Measurements from ENCODE around the gene TRAPPC1. TPM values are rescaled to one million over a fixed set of nuclear protein-coding genes. Genes with fewer than 3 reads are reported as not detected.

The TRAPPC1 gene
- total RNA-seq, 1 experiment from 2014 or later = 132 TPM

DNA sequence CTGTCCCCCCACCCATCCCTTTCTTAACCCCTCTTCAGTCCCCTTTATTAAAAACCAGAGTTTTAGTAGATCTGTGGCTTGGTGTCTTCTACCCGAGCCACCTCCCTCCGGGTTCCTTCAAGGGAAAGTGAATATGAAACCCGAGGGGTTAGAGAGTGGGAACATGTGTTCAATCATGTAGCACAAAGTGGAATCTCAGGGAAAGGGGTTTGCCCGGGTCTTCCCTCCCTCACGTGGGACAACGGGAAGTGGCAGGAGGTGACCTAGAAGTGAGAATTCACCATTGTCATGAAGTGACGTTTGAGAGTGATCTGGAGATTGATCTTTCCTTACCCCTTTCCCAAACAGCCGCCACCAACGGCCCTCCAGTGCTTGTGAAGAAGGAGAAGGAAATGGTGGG lies 20.6 kb downstream of the TRAPPC1 start:
- Histone ChIP-seq H2BK120ac (ENCODE audit: low read depth, low read length, poor library complexity, severe bottlenecking) (no peak overlapping the region), H2AK5ac (ENCODE audit: insufficient read length, low read length) (no peak overlapping the region), H3K4me1 (ENCODE audit: insufficient read depth, low read length) (no peaks in the 10 kb centered on the region), H3T11ph (ENCODE audit: low read length) (no peak overlapping the region), H2BK20ac (ENCODE audit: low read depth, low read length, poor library complexity, severe bottlenecking) (no peak overlapping the region), H3K23me2 (ENCODE audit: insufficient read length, low read depth, low read length, poor library complexity, severe bottlenecking) (peaks cover 8% of the 10 kb centered on the region), H3K4me2 (ENCODE audit: insufficient read depth, insufficient read length, low read length) (no peak overlapping the region), H2AFZ (ENCODE audit: low read length) (no peak overlapping the region), H3K18ac (ENCODE audit: insufficient read length, low read depth, low read length) (no peak overlapping the region), H4K5ac (ENCODE audit: insufficient read length, low read depth, low read length) (no peak overlapping the region), H3K79me2 (ENCODE audit: insufficient read depth, low read length) (no peaks in the 10 kb centered on the region), H4K20me1 (ENCODE audit: control insufficient read depth, insufficient read depth, insufficient read length) (no peaks in the 10 kb centered on the region), H2BK12ac (ENCODE audit: insufficient read length, low read depth, low read length) (no peak overlapping the region), H4K8ac (replicated peaks; ENCODE audit: insufficient read length, low read depth, low read length) (no peak overlapping the region), H2BK5ac (ENCODE audit: insufficient read length, low read length) (no peak overlapping the region), H3K14ac (ENCODE audit: insufficient read depth, low read length) (no peak overlapping the region), H3K56ac (ENCODE audit: insufficient read length, low read depth, low read length) (no peak overlapping the region), H3K23ac (ENCODE audit: insufficient read length, low read depth, low read length) (no peak overlapping the region), H2BK15ac (ENCODE audit: low read depth, low read length) (no peak overlapping the region), H3K4ac (ENCODE audit: low read depth, low read length) (no peak overlapping the region), H3K79me1 (ENCODE audit: insufficient read depth, low read depth, low read length, poor library complexity, severe bottlenecking) (no peaks in the 10 kb centered on the region), H4K91ac (ENCODE audit: insufficient read length, low read depth, low read length) (no peak overlapping the region), H3K27me3 (ENCODE audit: insufficient read depth, low read length) (peaks cover 6% of the 10 kb centered on the region), H3K9me3 (ENCODE audit: control insufficient read depth, low read depth, low read length) (no peaks in the 10 kb centered on the region), H3K9ac (ENCODE audit: extremely low read depth, insufficient read length, low read length) (no peak overlapping the region), H3K27ac (ENCODE audit: insufficient read length, low read depth, low read length) (no peak overlapping the region)
- peaks cover 0 to 35% (median 8%) of the 10 kb centered on the region in 3 experiments; a peak in 5 of 7 replicates for H3K36me3 Mint-ChIP-seq (ENCODE audit: insufficient read depth in 1 of 3, low read depth in 3 of 3)
- DNase-seq = no peak
- peaks cover 8% of the 10 kb centered on the region in 2 experiments for H3K4me1 Mint-ChIP-seq
- no peaks in the 10 kb centered on the region for H3K9me3 Mint-ChIP-seq
- H3K27me3 Mint-ChIP-seq (ENCODE audit: low read depth) = peaks cover 18% of the 10 kb centered on the region
- H3K4me3 Mint-ChIP-seq = no peak overlapping the region
- TF ChIP-seq, protein P1, sequence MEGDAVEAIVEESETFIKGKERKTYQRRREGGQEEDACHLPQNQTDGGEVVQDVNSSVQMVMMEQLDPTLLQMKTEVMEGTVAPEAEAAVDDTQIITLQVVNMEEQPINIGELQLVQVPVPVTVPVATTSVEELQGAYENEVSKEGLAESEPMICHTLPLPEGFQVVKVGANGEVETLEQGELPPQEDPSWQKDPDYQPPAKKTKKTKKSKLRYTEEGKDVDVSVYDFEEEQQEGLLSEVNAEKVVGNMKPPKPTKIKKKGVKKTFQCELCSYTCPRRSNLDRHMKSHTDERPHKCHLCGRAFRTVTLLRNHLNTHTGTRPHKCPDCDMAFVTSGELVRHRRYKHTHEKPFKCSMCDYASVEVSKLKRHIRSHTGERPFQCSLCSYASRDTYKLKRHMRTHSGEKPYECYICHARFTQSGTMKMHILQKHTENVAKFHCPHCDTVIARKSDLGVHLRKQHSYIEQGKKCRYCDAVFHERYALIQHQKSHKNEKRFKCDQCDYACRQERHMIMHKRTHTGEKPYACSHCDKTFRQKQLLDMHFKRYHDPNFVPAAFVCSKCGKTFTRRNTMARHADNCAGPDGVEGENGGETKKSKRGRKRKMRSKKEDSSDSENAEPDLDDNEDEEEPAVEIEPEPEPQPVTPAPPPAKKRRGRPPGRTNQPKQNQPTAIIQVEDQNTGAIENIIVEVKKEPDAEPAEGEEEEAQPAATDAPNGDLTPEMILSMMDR (conservative IDR thresholded peaks at IDR 0.05) = no peak
- no CpG with 5 or more reads among the region's 9 CpGs for WGBS (ENCODE audit: extremely low coverage, insufficient read length, low lambda C conversion rate)
- no peak overlapping the region for H3K27ac Mint-ChIP-seq
